GM18499 (cell line): ENCODE data around the gene NRXN2.
"Not testable (repeated sequence)": the region's sequence is repeated elsewhere in the genome, so short reads cannot be mapped to it uniquely, and the experiment has no call there.

Source experiments
- ATAC-seq: cut with Tn5 transposase; IDR thresholded peaks from one replicate; pipeline ENCODE4 v1.9.1; 2021; ENCODE audit warnings: moderate number of reproducible peaks; ENCODE audit not compliant: insufficient read depth, unreplicated experiment

NRXN2 gene

DNA sequence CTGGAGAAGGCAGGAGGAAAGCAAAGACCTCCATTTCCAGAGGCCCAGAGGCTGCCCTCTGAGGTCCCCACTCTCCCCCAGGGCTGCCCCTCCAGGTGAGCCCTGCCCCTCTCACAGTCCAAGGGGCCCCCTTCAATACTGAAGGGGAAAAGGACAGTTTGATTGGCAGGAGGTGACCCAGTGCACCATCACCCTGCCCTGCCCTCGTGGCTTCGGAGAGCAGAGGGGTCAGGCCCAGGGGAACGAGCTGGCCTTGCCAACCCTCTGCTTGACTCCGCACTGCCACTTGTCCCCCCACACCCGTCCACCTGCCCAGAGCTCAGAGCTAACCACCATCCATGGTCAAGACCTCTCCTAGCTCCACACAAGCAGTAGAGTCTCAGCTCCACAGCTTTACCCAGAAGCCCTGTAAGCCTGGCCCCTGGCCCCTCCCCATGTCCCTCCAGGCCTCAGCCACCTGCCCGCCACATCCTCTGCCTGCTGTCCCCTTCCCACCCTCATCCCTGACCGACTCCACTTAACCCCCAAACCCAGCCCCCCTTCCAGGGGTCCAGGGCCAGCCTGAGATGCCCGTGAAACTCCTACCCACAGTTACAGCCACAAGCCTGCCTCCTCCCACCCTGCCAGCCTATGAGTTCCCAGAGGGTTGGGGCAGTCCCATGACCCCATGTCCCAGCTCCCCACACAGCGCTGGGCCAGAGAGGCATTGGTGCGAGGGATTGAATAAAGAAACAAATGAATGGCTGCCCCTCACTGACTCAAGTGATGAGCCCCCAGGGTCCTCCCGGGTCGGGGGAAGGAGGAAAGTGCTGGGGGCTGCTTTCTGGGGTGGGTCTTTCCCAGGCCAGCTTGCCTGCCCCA is 121.2 kb downstream of the NRXN2 start:
- ATAC-seq, result no peak

DNA sequence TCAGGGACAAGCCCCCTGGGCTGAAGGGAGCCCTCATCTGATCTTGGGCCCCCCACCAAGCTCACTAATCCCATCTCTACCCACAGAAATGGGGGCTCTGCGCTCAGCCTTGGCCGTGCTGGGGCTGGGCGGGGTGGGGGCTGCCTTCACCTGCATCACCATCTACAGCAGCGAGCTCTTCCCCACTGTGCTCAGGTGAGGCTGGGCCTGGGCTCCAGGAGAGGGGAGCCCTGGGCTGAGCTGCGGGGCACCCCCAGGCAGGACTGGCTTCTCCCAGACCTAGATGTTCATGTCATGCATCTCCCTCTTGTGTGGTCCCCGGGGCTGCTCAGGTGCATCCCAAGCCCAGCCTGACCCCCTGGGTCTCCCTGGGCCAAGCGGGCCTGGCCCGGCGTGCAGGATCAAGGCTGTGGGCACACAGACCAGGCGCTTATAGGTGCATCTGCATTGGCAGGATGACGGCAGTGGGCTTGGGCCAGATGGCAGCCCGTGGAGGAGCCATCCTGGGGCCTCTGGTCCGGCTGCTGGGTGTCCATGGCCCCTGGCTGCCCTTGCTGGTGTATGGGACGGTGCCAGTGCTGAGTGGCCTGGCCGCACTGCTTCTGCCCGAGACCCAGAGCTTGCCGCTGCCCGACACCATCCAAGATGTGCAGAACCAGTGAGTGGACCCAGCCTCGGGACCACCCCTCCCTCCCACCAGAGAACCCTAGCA is 122.6 kb downstream of the NRXN2 start:
- no peak for ATAC-seq

DNA sequence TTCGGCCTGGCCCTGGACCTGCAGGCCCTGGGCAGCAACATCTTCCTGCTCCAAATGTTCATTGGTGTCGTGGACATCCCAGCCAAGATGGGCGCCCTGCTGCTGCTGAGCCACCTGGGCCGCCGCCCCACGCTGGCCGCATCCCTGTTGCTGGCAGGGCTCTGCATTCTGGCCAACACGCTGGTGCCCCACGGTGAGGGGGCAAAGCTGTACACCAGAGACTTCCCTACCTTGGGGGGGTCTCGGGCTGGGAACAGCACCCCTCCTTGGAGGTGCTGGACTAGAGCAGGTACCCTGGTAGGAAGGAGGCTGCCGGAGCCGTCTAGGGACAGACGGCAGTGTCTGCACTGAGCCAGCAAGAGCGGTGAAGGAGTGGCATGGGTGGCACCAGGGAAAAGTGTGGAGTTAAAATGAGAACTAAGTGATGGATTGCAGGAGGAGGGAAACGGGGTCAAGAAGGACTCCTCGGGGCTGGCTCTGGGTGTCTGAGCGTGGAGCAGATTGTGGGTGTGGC is 123.2 kb downstream of the NRXN2 start:
- ATAC-seq, result no peak

DNA sequence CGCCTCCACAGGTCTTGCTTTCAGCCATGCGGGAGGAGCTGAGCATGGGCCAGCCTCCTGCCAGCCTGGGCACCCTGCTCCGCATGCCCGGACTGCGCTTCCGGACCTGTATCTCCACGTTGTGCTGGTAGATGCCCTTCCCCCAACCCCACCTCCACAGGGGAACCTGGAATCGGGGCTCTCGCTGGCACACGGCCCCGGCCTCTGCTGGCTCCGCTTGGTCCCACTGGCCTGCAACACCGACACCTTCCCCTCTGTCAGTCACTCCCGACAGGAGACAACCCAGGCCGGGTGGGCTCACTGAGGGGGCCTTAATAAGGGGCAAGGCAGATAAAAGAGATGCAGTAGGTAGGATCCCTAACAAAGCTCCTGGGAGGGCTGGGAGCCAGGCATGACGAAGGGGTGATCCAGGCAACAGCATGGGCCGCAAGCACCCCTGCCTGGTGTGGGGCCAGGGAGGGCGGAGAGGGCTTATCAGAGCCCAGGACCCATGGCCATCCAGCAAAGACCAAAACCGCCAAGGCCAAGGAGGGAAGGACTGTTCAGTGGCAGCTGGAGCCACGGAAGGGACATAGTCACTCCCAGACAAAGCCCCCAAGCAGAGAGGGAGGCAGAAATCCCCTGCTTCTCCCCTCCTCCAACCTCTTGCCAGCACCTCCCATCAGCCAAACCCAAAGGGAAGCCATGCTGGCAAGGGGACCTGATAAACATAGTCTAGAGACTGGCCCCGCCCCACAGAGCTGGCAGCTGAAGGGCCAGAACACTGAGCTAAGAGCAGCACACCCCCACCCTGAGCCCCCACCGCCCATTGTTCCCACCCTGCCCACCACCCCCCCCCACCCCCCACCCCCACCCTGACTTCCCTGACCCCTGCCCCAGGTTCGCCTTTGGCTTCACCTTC is 124.0 kb downstream of the NRXN2 start:
- no peak for ATAC-seq

DNA sequence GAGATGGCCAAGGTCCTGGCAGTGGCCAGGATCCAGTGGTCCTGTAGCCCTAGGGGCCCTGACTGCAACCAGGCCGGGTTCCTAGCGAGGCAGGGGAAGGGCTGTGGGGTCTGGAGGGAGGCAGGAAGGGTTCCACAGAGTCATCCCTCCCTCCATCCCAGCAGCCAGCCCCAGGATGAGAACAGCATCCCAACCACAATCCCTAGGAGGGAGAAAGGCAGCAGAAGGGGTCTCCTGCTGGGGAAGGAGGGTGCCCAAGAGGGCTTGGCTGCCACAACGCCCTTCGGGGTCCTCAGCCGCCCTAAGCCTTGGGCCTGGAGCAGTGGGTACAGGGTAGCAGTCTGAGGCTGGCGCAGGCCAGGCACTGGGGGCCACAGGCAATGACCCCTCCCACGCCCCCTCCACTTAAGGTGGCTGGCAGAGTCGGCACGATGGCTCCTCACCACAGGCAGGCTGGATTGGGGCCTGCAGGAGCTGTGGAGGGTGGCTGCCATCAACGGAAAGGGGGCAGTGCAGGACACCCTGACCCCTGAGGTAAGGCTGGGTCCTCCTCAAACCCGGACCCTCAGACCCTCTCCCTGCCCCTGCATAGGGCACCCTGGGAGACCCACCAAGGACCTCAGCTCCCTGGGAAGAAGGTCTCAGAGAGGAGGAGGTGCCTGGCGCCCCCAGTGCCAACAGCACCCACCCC is 124.7 kb downstream of the NRXN2 start:
- ATAC-seq, result no peak

DNA sequence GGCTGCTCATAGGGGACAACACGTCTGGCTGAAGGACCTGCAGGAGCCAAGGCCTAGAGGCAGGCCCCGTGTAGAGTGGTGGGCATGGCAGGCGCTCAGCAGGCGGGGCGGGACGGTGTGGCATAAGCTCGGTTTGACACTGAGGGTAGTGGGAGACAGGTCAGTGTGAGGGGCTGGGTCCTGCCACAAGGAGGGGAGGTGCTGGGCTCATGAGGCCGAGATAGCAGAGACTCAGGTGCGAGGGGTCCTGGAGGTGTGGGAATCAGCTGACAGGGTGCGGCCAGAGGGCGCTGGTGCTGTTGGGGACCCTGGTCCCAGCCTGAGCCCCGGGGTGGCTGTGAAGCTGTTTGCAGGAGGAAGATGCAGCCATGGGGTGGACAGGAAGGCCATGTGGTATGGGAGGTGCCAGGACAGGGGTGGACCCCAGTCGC is 125.3 kb downstream of the NRXN2 start:
- ATAC-seq, result no peak

DNA sequence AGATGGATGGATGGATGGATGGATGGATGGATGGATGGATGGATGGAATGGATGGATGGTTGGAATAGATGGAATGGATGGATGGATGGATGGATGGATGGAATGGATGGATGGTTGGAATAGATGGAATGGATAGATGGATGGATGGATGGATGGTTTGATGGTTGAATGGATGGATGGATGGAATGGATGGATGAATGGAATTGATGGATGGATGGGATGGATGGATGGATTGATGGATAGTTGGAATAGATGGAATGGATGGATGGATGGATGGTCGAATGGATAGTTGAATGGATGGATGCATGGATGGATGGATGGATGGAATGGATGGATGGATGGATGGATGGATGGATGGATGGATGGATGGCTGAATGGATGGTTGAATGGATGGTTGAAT is 127.1 kb downstream of the NRXN2 start:
- not testable (repeated sequence) for ATAC-seq

DNA sequence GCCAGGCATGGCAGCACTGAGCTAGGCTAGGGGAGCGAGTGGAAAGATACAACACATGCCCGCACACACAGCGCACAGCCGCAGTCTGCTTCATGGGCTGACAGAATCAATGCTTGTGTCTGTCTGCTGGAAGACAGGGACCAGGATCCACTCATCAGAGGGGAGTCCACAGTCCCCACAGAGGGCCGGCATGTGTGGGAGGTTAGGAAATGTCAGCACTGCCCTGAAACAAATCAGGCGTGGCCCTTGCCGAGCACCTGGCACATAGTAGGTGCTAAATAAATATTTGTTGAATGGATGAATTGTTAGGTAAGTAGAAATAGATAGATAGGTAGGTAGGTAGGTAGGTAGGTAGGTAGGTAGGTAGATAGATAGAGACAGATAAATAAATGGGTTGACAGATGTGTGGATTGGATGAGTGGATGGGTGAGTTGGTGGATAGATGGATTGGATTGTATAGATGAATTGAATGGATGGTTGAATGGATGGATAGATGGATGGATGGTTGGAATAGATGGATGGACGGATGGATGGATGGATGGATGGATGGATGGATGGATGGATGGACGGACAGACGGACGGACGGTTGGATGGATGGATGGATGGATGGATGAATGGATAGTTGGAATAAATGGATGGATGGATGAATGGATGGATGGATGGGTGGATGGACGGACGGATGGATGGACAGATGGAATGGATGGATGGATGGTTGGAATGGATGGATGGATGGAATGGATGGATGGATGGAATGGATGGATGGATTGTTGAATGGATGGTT is 128.6 kb downstream of the NRXN2 start:
- ATAC-seq, result no peak

DNA sequence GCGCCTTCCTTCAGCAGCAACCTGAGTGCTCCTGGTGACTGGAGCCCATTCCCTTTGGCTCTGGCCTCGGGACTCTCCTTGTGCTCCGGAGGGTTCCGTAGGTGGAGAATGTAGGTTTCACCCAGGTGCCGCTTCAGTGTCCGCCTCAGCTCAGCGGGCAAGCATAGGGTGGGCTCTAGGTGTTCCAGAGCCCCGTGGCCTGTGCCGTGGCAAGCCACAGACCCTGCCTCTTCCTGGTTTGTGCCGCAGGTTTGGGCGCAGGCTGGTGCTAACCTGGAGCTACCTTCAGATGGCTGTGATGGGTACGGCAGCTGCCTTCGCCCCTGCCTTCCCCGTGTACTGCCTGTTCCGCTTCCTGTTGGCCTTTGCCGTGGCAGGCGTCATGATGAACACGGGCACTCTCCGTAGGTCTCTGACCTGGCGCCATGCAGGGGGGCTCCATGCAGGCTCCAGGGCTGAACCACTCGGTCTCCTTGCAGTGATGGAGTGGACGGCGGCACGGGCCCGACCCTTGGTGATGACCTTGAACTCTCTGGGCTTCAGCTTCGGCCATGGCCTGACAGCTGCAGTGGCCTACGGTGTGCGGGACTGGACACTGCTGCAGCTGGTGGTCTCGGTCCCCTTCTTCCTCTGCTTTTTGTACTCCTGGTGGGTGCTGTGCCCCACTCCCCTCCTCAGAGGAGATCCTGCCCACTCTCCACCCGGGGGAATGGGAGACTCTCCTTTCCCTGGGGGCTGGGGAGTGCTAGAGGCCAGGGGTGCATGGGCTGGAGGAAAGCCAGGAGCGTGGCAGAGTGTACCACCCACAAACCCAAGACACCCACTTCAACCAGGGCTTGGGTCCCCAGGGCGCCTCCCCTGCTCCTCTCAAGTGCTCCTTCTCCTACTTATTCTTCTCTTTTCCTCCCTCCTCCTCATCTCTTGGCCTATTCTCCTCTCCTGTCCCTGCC is 129.6 kb downstream of the NRXN2 start:
- ATAC-seq, result no peak

DNA sequence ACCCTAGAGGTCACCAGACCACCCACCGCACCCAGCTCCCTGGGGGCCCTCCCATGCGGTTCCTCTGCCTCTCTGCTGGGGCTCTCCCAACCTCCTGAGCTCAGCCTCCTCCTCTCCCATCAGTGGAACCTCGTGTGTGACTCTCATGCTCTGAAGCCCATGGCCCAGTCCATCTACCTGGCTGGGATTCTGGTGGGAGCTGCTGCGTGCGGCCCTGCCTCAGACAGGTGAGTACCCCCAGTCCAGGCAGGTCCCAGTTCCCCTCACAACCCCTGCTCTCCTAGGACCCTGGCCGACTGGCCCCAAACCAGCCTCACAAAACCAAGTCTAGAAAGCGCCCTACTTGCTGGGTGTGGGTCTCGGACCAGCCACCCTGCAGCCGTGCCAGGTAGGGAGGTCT is 130.3 kb downstream of the NRXN2 start:
- no peak for ATAC-seq

DNA sequence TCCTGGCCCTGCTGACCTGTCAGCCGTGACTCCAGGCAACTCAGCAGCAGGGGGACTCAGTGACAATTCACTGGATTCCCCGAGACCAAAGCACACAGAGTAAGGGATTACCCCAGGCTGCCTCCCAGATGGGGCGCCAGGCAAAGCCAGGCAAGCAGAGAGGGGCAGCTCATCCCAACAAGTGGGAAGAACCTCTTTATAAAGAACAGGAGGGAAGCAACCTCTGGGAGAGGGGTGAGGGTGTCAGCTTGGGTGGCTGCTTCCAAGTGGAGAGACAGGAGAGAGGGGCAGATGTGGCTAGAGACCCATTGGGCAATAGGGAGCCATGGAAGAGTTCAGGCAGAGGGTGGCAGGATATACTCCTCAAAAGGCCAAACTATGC is 130.8 kb downstream of the NRXN2 start:
- no peak for ATAC-seq

DNA sequence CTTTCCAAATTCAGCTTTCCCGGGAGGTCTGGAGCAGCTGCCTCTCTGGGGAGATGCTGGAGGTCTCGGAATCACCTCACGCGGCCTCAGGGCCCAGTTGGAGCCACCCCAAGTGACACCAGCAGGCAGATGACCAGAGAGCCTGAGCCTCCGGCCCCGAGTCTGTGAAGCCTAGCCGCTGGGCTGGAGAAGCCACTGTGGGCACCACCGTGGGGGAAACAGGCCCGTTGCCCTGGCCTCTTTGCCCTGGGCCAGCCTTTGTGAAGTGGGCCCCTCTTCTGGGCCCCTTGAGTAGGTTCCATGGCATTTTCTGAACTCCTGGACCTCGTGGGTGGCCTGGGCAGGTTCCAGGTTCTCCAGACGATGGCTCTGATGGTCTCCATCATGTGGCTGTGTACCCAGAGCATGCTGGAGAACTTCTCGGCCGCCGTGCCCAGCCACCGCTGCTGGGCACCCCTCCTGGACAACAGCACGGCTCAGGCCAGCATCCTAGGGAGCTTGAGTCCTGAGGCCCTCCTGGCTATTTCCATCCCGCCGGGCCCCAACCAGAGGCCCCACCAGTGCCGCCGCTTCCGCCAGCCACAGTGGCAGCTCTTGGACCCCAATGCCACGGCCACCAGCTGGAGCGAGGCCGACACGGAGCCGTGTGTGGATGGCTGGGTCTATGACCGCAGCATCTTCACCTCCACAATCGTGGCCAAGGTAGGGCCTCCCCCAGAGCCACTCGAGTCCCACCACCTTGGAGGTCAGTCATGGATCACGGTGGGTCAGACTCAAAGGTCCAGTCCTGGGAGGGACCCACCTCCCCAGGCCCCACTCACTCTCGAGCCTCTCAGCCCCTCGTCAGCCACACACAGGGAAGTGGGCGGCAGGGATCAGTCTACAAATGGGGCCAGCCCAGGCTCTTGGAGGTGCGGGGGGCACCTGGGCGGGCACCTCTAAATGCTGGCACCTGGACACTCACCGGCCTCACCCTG is 131.5 kb downstream of the NRXN2 start:
- ATAC-seq, result no peak

DNA sequence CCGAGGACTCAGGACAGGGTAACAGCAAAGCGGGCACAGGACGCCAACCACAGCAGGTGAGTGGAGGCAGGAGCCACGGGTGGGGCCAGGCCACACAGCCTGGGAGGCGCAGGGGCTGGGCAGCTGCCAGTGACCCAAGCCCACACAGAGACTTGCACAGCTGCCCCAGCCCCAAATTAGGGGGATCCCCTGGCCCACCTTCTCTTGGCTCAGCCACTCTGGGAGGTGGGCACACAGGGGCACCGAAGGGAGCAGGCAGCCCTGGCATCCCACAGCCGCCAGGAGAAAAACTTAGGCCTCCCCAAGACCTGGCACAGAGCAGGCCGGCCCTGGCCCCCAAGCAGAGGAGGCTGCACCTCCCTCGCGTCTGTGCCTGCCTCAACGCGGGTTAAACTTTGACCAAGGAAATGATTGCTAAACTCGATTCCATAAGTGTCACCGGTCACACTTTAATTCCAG is 132.2 kb downstream of the NRXN2 start, which contains the start of gene SLC22A12:
TSS of gene SLC22A12 (plus strand) at position 458 of the 459 bp plus-strand sequence. CDS start 337 bp downstream, outside the sequence.
- ATAC-seq, result no peak

DNA sequence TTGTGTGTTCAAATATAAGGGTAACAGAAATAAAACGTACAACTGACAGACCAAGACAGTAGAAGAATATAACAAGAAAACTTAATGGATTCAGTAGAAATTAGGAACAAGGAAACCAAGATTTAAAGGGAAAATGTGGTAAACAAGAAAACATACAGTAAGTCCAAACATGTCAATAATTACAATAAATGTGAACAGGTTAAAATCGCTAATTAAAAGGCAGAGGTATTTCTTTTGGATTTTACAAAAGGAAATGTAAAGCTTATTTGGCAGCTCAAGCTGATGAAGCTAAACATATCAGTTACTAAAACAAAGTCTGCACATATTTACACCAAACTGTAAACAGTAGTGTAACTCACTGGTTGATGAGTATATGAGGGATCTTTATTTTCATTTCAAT is 134.3 kb downstream of the NRXN2 start:
- ATAC-seq, result no peak

DNA sequence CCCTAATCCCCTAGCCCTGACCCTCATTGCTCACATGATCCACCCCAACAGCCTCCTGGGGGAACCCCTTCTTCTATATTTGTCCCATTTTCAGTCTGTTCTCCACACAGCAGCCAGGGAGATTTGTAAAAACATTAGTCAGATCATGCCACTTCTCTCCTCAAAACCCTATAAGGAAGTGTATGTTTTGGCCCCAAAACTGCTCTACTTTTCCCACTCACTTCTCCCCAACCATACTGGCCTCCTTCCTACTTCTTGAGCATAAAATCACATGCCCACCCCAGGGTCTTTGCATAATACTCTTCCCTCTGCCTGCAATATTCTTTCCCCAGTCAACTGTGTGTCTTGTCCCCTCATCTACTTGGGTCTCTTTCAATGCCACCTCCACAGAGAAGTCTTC is 136.6 kb downstream of the NRXN2 start:
- no peak for ATAC-seq

DNA sequence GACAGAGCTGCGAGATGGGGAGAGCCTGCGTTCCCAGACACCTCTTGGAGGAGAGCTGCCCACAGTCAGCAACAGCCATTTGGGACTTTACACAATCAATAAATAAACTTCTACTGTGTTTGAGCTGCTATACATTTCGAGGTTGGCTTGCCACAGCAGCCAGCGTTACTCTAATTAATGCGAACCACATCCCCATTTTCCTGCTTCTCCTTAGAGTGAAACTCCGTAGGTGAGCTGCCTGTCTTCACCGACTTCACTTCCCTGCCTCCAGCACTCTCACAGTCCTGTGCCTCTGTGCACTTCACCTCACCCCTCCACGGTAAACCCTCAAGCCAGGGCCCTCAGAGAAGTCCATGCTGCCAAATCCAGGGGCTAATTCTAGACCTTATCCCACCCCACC is 137.8 kb downstream of the NRXN2 start:
- ATAC-seq, result no peak
